Retinal pigment epithelial cell (primary cell): Measurements from ENCODE around the gene ZNF618.
"Not testable (repeated sequence)": the region's sequence is repeated elsewhere in the genome, so short reads cannot be mapped to it uniquely, and the experiment has no call there.

Source experiments
- DNase-seq: peaks from one replicate; pipeline ENCODE4 v3.0.0-alpha.2; 2010; ENCODE audit warnings: low read depth
- H3K4me3 ChIP-seq: 2 replicates; pipeline ENCODE4 v1.5.1; 2011; ENCODE audit warnings: mild to moderate bottlenecking, low read length, control low read depth, moderate library complexity
- CTCF ChIP-seq: conservative IDR thresholded peaks from 2 replicates; pipeline ENCODE4 v1.5.1; 2011; ENCODE audit warnings: low read depth, low read length, control low read depth, inconsistent platforms

ZNF618 gene

GRCh38 chr9:113993838-113994540, 117.9 kb downstream of the ZNF618 start:
- DNase-seq: no peak
- no peak for TF ChIP-seq CTCF
- no peak overlapping the region for H3K4me3 ChIP-seq

GRCh38 chr9:113995401-113995800, 119.3 kb downstream of the ZNF618 start:
- H3K4me3 ChIP-seq: no peak overlapping the region
- DNase-seq: no peak
- no peak for TF ChIP-seq CTCF

GRCh38 chr9:113995963-113996362, 119.9 kb downstream of the ZNF618 start:
- no peak overlapping the region for H3K4me3 ChIP-seq
- no peak for TF ChIP-seq CTCF
- no peak for DNase-seq

- no peak for TF ChIP-seq CTCF
- no peak overlapping the region for H3K4me3 ChIP-seq
- DNase-seq: no peak
Observed at GRCh38 chr9:113996531-113997001, 120.5 kb downstream of the ZNF618 start.

- H3K4me3 ChIP-seq, DNase-seq: not testable (repeated sequence)
Observed at GRCh38 chr9:113997064-113997463, 121.0 kb downstream of the ZNF618 start.

GRCh38 chr9:113997610-113998009, 121.5 kb downstream of the ZNF618 start:
- TF ChIP-seq CTCF: no peak
- DNase-seq: no peak
- no peak overlapping the region for H3K4me3 ChIP-seq

- no peak for TF ChIP-seq CTCF
- no peak overlapping the region for H3K4me3 ChIP-seq
- DNase-seq: no peak
Observed at GRCh38 chr9:113998114-113998513, 122.0 kb downstream of the ZNF618 start.
